ENCODE data around the gene BLTP1.

Gene BLTP1

DNA sequence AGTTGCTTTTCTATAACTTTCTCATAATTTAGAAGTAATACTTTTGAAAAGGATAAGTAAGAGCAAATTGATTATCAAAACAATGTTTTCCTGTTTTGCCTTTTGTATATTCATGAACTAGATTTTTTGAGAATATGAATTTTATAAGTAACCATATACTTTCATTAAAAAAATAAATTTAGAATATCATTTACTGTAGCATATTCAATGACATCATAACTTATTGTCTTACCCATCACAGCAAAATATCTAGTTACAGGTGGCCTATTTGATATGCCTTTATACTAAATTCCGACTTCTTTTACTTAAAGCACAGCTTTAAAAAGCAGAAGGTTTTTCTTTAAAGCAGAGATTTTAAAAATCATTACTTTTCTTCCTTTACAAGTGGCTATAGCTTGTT, 20.1 kb downstream of the BLTP1 start:
- H4K8ac ChIP-seq (ENCODE audit: low read depth, low read length): no peak overlapping the region
- H3K4me3 ChIP-seq (ENCODE audit: low read depth, low read length): no peak overlapping the region
- H2BK12ac ChIP-seq (ENCODE audit: low read length): no peak overlapping the region
- peaks cover 0 to 3% of the 10 kb centered on the region in 2 experiments for H3K36me3 ChIP-seq (ENCODE audit: control insufficient read depth in 1 of 2, insufficient read depth in 2 of 2, low read length in 2 of 2)
- H2AK5ac ChIP-seq (ENCODE audit: low read length): no peak overlapping the region
- no peak overlapping the region for H3K14ac ChIP-seq (ENCODE audit: low read length)
- H2BK120ac ChIP-seq (ENCODE audit: insufficient read depth, low read length, poor library complexity): no peak overlapping the region
- H3K79me2 ChIP-seq (ENCODE audit: control insufficient read depth, insufficient read depth, low read length, poor library complexity): no peaks in the 10 kb centered on the region
- no peak overlapping the region for H3K9ac ChIP-seq (ENCODE audit: low read length)
- no peaks in the 10 kb centered on the region for H3K4me1 ChIP-seq (ENCODE audit: control insufficient read depth in 1 of 2, insufficient read depth in 2 of 2, low read length in 2 of 2)
- H3K18ac ChIP-seq (ENCODE audit: low read length): no peak overlapping the region
- H3K9me3 ChIP-seq (ENCODE audit: insufficient read depth, low read depth, low read length): no peaks in the 10 kb centered on the region
- H3K4ac ChIP-seq (ENCODE audit: low read depth, low read length): no peak overlapping the region
- H3K79me1 ChIP-seq (ENCODE audit: low read length): no peaks in the 10 kb centered on the region
- H3K23ac ChIP-seq (ENCODE audit: low read length): no peak overlapping the region
- H4K12ac ChIP-seq (ENCODE audit: low read depth, low read length): no peak overlapping the region
- no peak for DNase-seq
- H3K4me2 ChIP-seq (ENCODE audit: low read length): no peak overlapping the region
- H4K91ac ChIP-seq (ENCODE audit: low read depth, low read length): no peak overlapping the region
- H3K27ac ChIP-seq (ENCODE audit: low read depth, low read length): no peak overlapping the region
- no peak overlapping the region for H2AFZ ChIP-seq (ENCODE audit: insufficient read depth, low read length, poor library complexity)
- no peak overlapping the region for H2BK5ac ChIP-seq (ENCODE audit: low read depth, low read length, poor library complexity)
- H3K27me3 ChIP-seq (ENCODE audit: insufficient read depth, low read length): no peaks in the 10 kb centered on the region
- WGBS (ENCODE audit: extremely low coverage, insufficient coverage, insufficient read length): no CpG with 5 or more reads among the region's 1 CpG

DNA sequence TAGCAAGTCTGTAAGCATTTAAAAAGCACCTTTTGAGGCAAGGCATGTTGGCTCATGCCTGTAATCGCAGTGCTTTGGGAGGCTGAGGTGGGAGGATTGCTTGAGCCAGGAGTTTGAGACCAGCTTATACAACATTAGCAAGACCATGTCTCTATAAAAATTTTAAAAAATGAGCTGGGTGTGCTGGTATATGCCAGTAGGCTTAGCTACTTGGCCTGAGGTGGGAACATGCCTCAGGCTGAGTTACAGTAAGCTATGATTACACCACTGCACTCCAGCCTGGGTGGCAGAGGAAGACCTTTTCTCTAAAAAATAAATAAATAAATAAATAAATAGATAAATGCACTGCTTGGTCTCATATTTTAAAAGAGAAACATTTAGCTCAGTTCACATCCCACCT, 26.8 kb downstream of the BLTP1 start:
- Histone ChIP-seq H3K9ac (ENCODE audit: low read length) (no peak overlapping the region), H2AFZ (ENCODE audit: insufficient read depth, low read length, poor library complexity) (no peak overlapping the region), H3K18ac (ENCODE audit: low read length) (no peak overlapping the region), H4K8ac (ENCODE audit: low read depth, low read length) (no peak overlapping the region), H3K9me3 (ENCODE audit: insufficient read depth, low read depth, low read length) (no peaks in the 10 kb centered on the region), H3K14ac (ENCODE audit: low read length) (no peak overlapping the region), H3K27ac (ENCODE audit: low read depth, low read length) (no peak overlapping the region), H3K27me3 (ENCODE audit: insufficient read depth, low read length) (no peaks in the 10 kb centered on the region), H3K36me3 (ENCODE audit: control insufficient read depth in 1 of 2, insufficient read depth in 2 of 2, low read length in 2 of 2) (peaks cover 3 to 10% of the 10 kb centered on the region in 2 experiments), H4K91ac (ENCODE audit: low read depth, low read length) (no peak overlapping the region), H2BK5ac (ENCODE audit: low read depth, low read length, poor library complexity) (no peak overlapping the region), H3K4ac (ENCODE audit: low read depth, low read length) (no peak overlapping the region), H2BK120ac (ENCODE audit: insufficient read depth, low read length, poor library complexity) (no peak overlapping the region), H2AK5ac (ENCODE audit: low read length) (no peak overlapping the region), H2BK12ac (ENCODE audit: low read length) (no peak overlapping the region), H3K4me2 (ENCODE audit: low read length) (no peak overlapping the region), H3K79me1 (ENCODE audit: low read length) (no peaks in the 10 kb centered on the region), H3K79me2 (ENCODE audit: control insufficient read depth, insufficient read depth, low read length, poor library complexity) (no peaks in the 10 kb centered on the region), H4K12ac (ENCODE audit: low read depth, low read length) (no peak overlapping the region), H3K4me3 (ENCODE audit: low read depth, low read length) (no peak overlapping the region), H3K23ac (ENCODE audit: low read length) (no peak overlapping the region), H3K4me1 (ENCODE audit: control insufficient read depth in 1 of 2, insufficient read depth in 2 of 2, low read length in 2 of 2) (no peaks in the 10 kb centered on the region)
- DNase-seq: peak; percentile 71 to 84
- WGBS (ENCODE audit: extremely low coverage, insufficient coverage, insufficient read length): no CpG with 5 or more reads among the region's 1 CpG

DNA sequence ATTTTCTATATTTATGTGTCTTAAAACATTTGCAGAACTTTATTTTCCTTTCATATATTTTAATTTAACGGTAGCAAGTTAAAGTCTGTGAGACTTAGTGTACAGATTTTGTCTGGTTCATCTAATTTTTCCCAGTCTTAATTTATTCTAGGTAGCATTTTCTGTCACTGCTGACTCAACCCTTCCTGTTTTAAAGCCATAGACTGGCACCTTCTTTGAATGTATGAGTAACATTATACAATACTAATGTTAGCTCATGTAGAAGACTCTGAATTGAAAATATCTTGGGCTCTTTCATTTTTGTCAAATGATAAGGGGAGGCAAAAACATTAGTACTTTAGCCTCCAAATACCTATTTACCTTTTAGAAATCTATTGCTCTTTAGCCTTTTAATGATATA, 43.6 kb downstream of the BLTP1 start:
- H3K4me1 ChIP-seq (ENCODE audit: control insufficient read depth in 1 of 2, insufficient read depth in 2 of 2, low read length in 2 of 2): no peaks in the 10 kb centered on the region
- no peak overlapping the region for H3K9ac ChIP-seq (ENCODE audit: low read length)
- H3K79me2 ChIP-seq (ENCODE audit: control insufficient read depth, insufficient read depth, low read length, poor library complexity): no peaks in the 10 kb centered on the region
- H3K23ac ChIP-seq (ENCODE audit: low read length): no peak overlapping the region
- WGBS (ENCODE audit: extremely low coverage, insufficient coverage, insufficient read length): no CpG with 5 or more reads among the region's 1 CpG
- no peak for DNase-seq
- peaks cover 3 to 4% of the 10 kb centered on the region in 2 experiments for H3K36me3 ChIP-seq (ENCODE audit: control insufficient read depth in 1 of 2, insufficient read depth in 2 of 2, low read length in 2 of 2)
- no peaks in the 10 kb centered on the region for H3K79me1 ChIP-seq (ENCODE audit: low read length)
- no peak overlapping the region for H4K12ac ChIP-seq (ENCODE audit: low read depth, low read length)
- no peak overlapping the region for H3K14ac ChIP-seq (ENCODE audit: low read length)
- no peaks in the 10 kb centered on the region for H3K27me3 ChIP-seq (ENCODE audit: insufficient read depth, low read length)
- no peak overlapping the region for H2BK12ac ChIP-seq (ENCODE audit: low read length)
- H3K4ac ChIP-seq (ENCODE audit: low read depth, low read length): no peak overlapping the region
- H2BK5ac ChIP-seq (ENCODE audit: low read depth, low read length, poor library complexity): no peak overlapping the region
- no peak overlapping the region for H3K4me2 ChIP-seq (ENCODE audit: low read length)
- no peak overlapping the region for H2AK5ac ChIP-seq (ENCODE audit: low read length)
- H3K9me3 ChIP-seq (ENCODE audit: insufficient read depth, low read depth, low read length): no peaks in the 10 kb centered on the region
- no peak overlapping the region for H3K4me3 ChIP-seq (ENCODE audit: low read depth, low read length)
- H4K8ac ChIP-seq (ENCODE audit: low read depth, low read length): no peak overlapping the region
- H3K27ac ChIP-seq (ENCODE audit: low read depth, low read length): no peak overlapping the region
- no peak overlapping the region for H4K91ac ChIP-seq (ENCODE audit: low read depth, low read length)
- no peak overlapping the region for H2AFZ ChIP-seq (ENCODE audit: insufficient read depth, low read length, poor library complexity)
- H3K18ac ChIP-seq (ENCODE audit: low read length): no peak overlapping the region
- H2BK120ac ChIP-seq (ENCODE audit: insufficient read depth, low read length, poor library complexity): no peak overlapping the region

Data from trophoblast cell (in vitro differentiated cells and primary cell).